Dedifferentiated amniotic fluid mesenchymal stem cell (primary cell): Measurements from ENCODE around the gene PCDHGC3.

Experiments used
- DNase-seq: peaks from one replicate; pipeline ENCODE4 v3.0.0-alpha.2; 2016; ENCODE audit errors: extremely low spot score

PCDHGC3 gene

GRCh38 chr5:141508440-141508797 is 32.7 kb downstream of the PCDHGC3 start:
- no peak for DNase-seq

GRCh38 chr5:141508798-141509611 is 33.2 kb downstream of the PCDHGC3 start:
- DNase-seq = peak; percentile 98

- no peak for DNase-seq
Observed at GRCh38 chr5:141510160-141510559, 34.4 kb downstream of the PCDHGC3 start.

- no peak for DNase-seq
Observed at GRCh38 chr5:141510850-141511601, 35.3 kb downstream of the PCDHGC3 start.

GRCh38 chr5:141511771-141512325 is 36.1 kb downstream of the PCDHGC3 start:
- DNase-seq = no peak

- peak; percentile 59 for DNase-seq
Observed at GRCh38 chr5:141512390-141512910, 36.7 kb downstream of the PCDHGC3 start.

- peak; percentile 52 for DNase-seq
Observed at GRCh38 chr5:141512911-141513626, 37.3 kb downstream of the PCDHGC3 start.

GRCh38 chr5:141513627-141514329 is 38.0 kb downstream of the PCDHGC3 start:
- peak; percentile 86 for DNase-seq

GRCh38 chr5:141514330-141515133 is 38.8 kb downstream of the PCDHGC3 start:
- DNase-seq = no peak

GRCh38 chr5:141515141-141515540 is 39.4 kb downstream of the PCDHGC3 start:
- DNase-seq = no peak

GRCh38 chr5:141515946-141516671 is 40.3 kb downstream of the PCDHGC3 start:
- no peak for DNase-seq

- DNase-seq = no peak
Observed at GRCh38 chr5:141516672-141517025, 40.9 kb downstream of the PCDHGC3 start.

- no peak for DNase-seq
Observed at GRCh38 chr5:141517312-141517711, 41.5 kb downstream of the PCDHGC3 start.

GRCh38 chr5:141517880-141518617 is 42.3 kb downstream of the PCDHGC3 start:
- peak; percentile 59 for DNase-seq

- no peak for DNase-seq
Observed at GRCh38 chr5:141518618-141519015, 42.9 kb downstream of the PCDHGC3 start.

GRCh38 chr5:141519605-141520565 is 44.1 kb downstream of the PCDHGC3 start:
- no peak for DNase-seq

- DNase-seq = peak; percentile 97
Observed at GRCh38 chr5:141521244-141521781, 45.5 kb downstream of the PCDHGC3 start.

GRCh38 chr5:141522301-141522700 is 46.5 kb downstream of the PCDHGC3 start:
- DNase-seq = no peak
